ENCODE measurements around the gene SERPIND1. TPM values are rescaled to one million over a fixed set of nuclear protein-coding genes. Genes with fewer than 3 reads are reported as not detected.

Gene SERPIND1
- total and polyA plus RNA-seq, 5 donors = 0.20 to 1.4 (median 0.74) TPM

- 79% methylated on average over 12 of the region's 12 CpGs for WGBS
- no peak for ATAC-seq
- Histone ChIP-seq H3K27ac (ENCODE audit: low read length) (no peak overlapping the region), H3K4me3 (ENCODE audit: low read length) (no peak overlapping the region), H3K4me1 (ENCODE audit: control insufficient read depth, insufficient read depth, low read length) (no peaks in the 10 kb centered on the region), H3K9me3 (ENCODE audit: control insufficient read depth, low read length) (no peaks in the 10 kb centered on the region), H3K27me3 (ENCODE audit: control insufficient read depth, insufficient read depth) (no peaks in the 10 kb centered on the region)
- no peak for DNase-seq
- intact Hi-C loops (cut with DNase I) = no loop called here
Observed at GRCh38 chr22:20738394-20739089, 35.4 kb upstream of the SERPIND1 start.

GRCh38 chr22:20740222-20740951 lies 33.5 kb upstream of the SERPIND1 start:
- no peaks in the 10 kb centered on the region for H3K4me1 ChIP-seq (ENCODE audit: control insufficient read depth, insufficient read depth, low read length)
- no peak overlapping the region for H3K4me3 ChIP-seq (ENCODE audit: low read length)
- DNase-seq (no peak), ATAC-seq (no peak)
- intact Hi-C loops (cut with DNase I) = no loop called here
- 76% methylated on average over 2 of the region's 2 CpGs for WGBS
- no peaks in the 10 kb centered on the region for H3K27me3 ChIP-seq (ENCODE audit: control insufficient read depth, insufficient read depth)
- H3K9me3 ChIP-seq (ENCODE audit: control insufficient read depth, low read length) = no peaks in the 10 kb centered on the region
- H3K27ac ChIP-seq (ENCODE audit: low read length) = no peak overlapping the region

- H3K4me1 ChIP-seq (ENCODE audit: control insufficient read depth, insufficient read depth, low read length) = no peaks in the 10 kb centered on the region
- WGBS = 80% methylated on average over 6 of the region's 6 CpGs
- intact Hi-C loops (cut with DNase I) = no loop called here
- no peaks in the 10 kb centered on the region for H3K9me3 ChIP-seq (ENCODE audit: control insufficient read depth, low read length)
- H3K4me3 ChIP-seq (ENCODE audit: low read length) = no peak overlapping the region
- no peak for ATAC-seq
- no peak overlapping the region for H3K27ac ChIP-seq (ENCODE audit: low read length)
- H3K27me3 ChIP-seq (ENCODE audit: control insufficient read depth, insufficient read depth) = no peaks in the 10 kb centered on the region
- no peak for DNase-seq
Observed at GRCh38 chr22:20741008-20741633, 32.8 kb upstream of the SERPIND1 start.

GRCh38 chr22:20741634-20742581 lies 32.0 kb upstream of the SERPIND1 start:
- intact Hi-C loops (cut with DNase I) = no loop called here
- Histone ChIP-seq H3K4me3 (ENCODE audit: low read length) (no peak overlapping the region), H3K4me1 (ENCODE audit: control insufficient read depth, insufficient read depth, low read length) (no peaks in the 10 kb centered on the region), H3K27me3 (ENCODE audit: control insufficient read depth, insufficient read depth) (no peaks in the 10 kb centered on the region), H3K9me3 (ENCODE audit: control insufficient read depth, low read length) (no peaks in the 10 kb centered on the region), H3K27ac (ENCODE audit: low read length) (no peak overlapping the region)
- ATAC-seq = peak in 1 of 2 donors; percentile 27
- no peak for DNase-seq
- 72% methylated on average over 16 of the region's 16 CpGs for WGBS

GRCh38 chr22:20742764-20743163 lies 31.1 kb upstream of the SERPIND1 start:
- ATAC-seq (no peak), DNase-seq (no peak)
- Histone ChIP-seq H3K27me3 (ENCODE audit: control insufficient read depth, insufficient read depth) (no peaks in the 10 kb centered on the region), H3K4me1 (ENCODE audit: control insufficient read depth, insufficient read depth, low read length) (no peaks in the 10 kb centered on the region), H3K9me3 (ENCODE audit: control insufficient read depth, low read length) (no peaks in the 10 kb centered on the region), H3K4me3 (ENCODE audit: low read length) (no peak overlapping the region), H3K27ac (ENCODE audit: low read length) (no peak overlapping the region)
- 49% methylated on average over 2 of the region's 2 CpGs for WGBS
- intact Hi-C loops (cut with DNase I) = no loop called here

- ATAC-seq (no peak), DNase-seq (no peak)
- H3K27ac ChIP-seq (ENCODE audit: low read length) = no peak overlapping the region
- 92% methylated on average over 15 of the region's 15 CpGs for WGBS
- H3K9me3 ChIP-seq (ENCODE audit: control insufficient read depth, low read length) = no peaks in the 10 kb centered on the region
- no peaks in the 10 kb centered on the region for H3K27me3 ChIP-seq (ENCODE audit: control insufficient read depth, insufficient read depth)
- H3K4me3 ChIP-seq (ENCODE audit: low read length) = no peak overlapping the region
- no peaks in the 10 kb centered on the region for H3K4me1 ChIP-seq (ENCODE audit: control insufficient read depth, insufficient read depth, low read length)
- intact Hi-C loops (cut with DNase I) = no loop called here
Observed at GRCh38 chr22:20744456-20744855, 29.5 kb upstream of the SERPIND1 start.

- intact Hi-C loops (cut with DNase I) = no loop called here
- no peak overlapping the region for H3K4me3 ChIP-seq (ENCODE audit: low read length)
- H3K27ac ChIP-seq (ENCODE audit: low read length) = no peak overlapping the region
- H3K9me3 ChIP-seq (ENCODE audit: control insufficient read depth, low read length) = no peaks in the 10 kb centered on the region
- H3K4me1 ChIP-seq (ENCODE audit: control insufficient read depth, insufficient read depth, low read length) = no peaks in the 10 kb centered on the region
- 89% methylated on average over 3 of the region's 3 CpGs for WGBS
- no peaks in the 10 kb centered on the region for H3K27me3 ChIP-seq (ENCODE audit: control insufficient read depth, insufficient read depth)
- DNase-seq (no peak), ATAC-seq (no peak)
Observed at GRCh38 chr22:20745119-20745518, 28.8 kb upstream of the SERPIND1 start.

GRCh38 chr22:20746431-20747189 lies 27.3 kb upstream of the SERPIND1 start:
- DNase-seq (no peak), ATAC-seq (no peak)
- intact Hi-C loops (cut with DNase I) = no loop called here
- Histone ChIP-seq H3K27me3 (ENCODE audit: control insufficient read depth, insufficient read depth) (no peaks in the 10 kb centered on the region), H3K4me3 (ENCODE audit: low read length) (no peak overlapping the region), H3K4me1 (ENCODE audit: control insufficient read depth, insufficient read depth, low read length) (no peaks in the 10 kb centered on the region), H3K27ac (ENCODE audit: low read length) (no peak overlapping the region), H3K9me3 (ENCODE audit: control insufficient read depth, low read length) (no peaks in the 10 kb centered on the region)
- WGBS = 86% methylated on average over 9 of the region's 9 CpGs

- DNase-seq (no peak), ATAC-seq (no peak)
- Histone ChIP-seq H3K9me3 (ENCODE audit: control insufficient read depth, low read length) (no peaks in the 10 kb centered on the region), H3K27me3 (ENCODE audit: control insufficient read depth, insufficient read depth) (no peaks in the 10 kb centered on the region), H3K4me3 (ENCODE audit: low read length) (no peak overlapping the region), H3K27ac (ENCODE audit: low read length) (no peak overlapping the region), H3K4me1 (ENCODE audit: control insufficient read depth, insufficient read depth, low read length) (no peaks in the 10 kb centered on the region)
- intact Hi-C loops (cut with DNase I) = no loop called here
- 97% methylated on average over 10 of the region's 10 CpGs for WGBS
Observed at GRCh38 chr22:20747223-20747622, 26.7 kb upstream of the SERPIND1 start.

GRCh38 chr22:20748082-20748481 lies 25.8 kb upstream of the SERPIND1 start:
- Histone ChIP-seq H3K4me1 (ENCODE audit: control insufficient read depth, insufficient read depth, low read length) (no peaks in the 10 kb centered on the region), H3K27ac (ENCODE audit: low read length) (no peak overlapping the region), H3K9me3 (ENCODE audit: control insufficient read depth, low read length) (no peaks in the 10 kb centered on the region), H3K4me3 (ENCODE audit: low read length) (no peak overlapping the region), H3K27me3 (ENCODE audit: control insufficient read depth, insufficient read depth) (no peaks in the 10 kb centered on the region)
- DNase-seq = no peak
- ATAC-seq = no peak
- intact Hi-C loops (cut with DNase I) = no loop called here
- WGBS = 95% methylated on average over 7 of the region's 7 CpGs

Data from right cardiac atrium (tissue), 5 donors.